ENCODE measurements around the gene CARD9. TPM values are rescaled to one million over a fixed set of nuclear protein-coding genes. Genes with fewer than 3 reads are reported as not detected.
A peak's percentile ranks its signal among the peaks of the same experiment; 100 is the strongest.

Gene CARD9
- total RNA-seq, 2 donors from 2014 or later: 6.1 to 6.4 TPM

- Mint-ChIP-seq H3K27me3 (no peaks in the 10 kb centered on the region), H3K4me1 (peaks cover 7% of the 10 kb centered on the region), H3K9me3 (no peaks in the 10 kb centered on the region), H3K36me3 (ENCODE audit: low read depth) (peaks cover 57% of the 10 kb centered on the region), H3K4me3 (no peak overlapping the region), H3K27ac (no peak overlapping the region)
- ATAC-seq (replicated peaks): no peak
Measured at GRCh38 chr9:136380381-136380780, 6.9 kb upstream of the CARD9 start.

- Mint-ChIP-seq H3K4me1 (peaks cover 3% of the 10 kb centered on the region), H3K27me3 (no peaks in the 10 kb centered on the region), H3K36me3 (ENCODE audit: low read depth) (peaks cover 55% of the 10 kb centered on the region), H3K9me3 (no peaks in the 10 kb centered on the region), H3K27ac (no peak overlapping the region), H3K4me3 (no peak overlapping the region)
- no peak for ATAC-seq (replicated peaks)
Measured at GRCh38 chr9:136379891-136380290, 6.4 kb upstream of the CARD9 start.

GRCh38 chr9:136379401-136379800 is 5.9 kb upstream of the CARD9 start:
- Mint-ChIP-seq H3K27me3 (no peaks in the 10 kb centered on the region), H3K4me1 (no peaks in the 10 kb centered on the region), H3K36me3 (ENCODE audit: low read depth) (peaks cover 55% of the 10 kb centered on the region), H3K4me3 (no peak overlapping the region), H3K27ac (no peak overlapping the region), H3K9me3 (no peaks in the 10 kb centered on the region)
- no peak for ATAC-seq (replicated peaks)

- H3K36me3 Mint-ChIP-seq (ENCODE audit: low read depth): peaks cover 52% of the 10 kb centered on the region
- no peaks in the 10 kb centered on the region for H3K27me3 Mint-ChIP-seq
- H3K27ac Mint-ChIP-seq: no peak overlapping the region
- H3K9me3 Mint-ChIP-seq: no peaks in the 10 kb centered on the region
- ATAC-seq (replicated peaks): no peak
- no peak overlapping the region for H3K4me3 Mint-ChIP-seq
- H3K4me1 Mint-ChIP-seq: no peaks in the 10 kb centered on the region
Measured at GRCh38 chr9:136379003-136379287, 5.5 kb upstream of the CARD9 start.

GRCh38 chr9:136378170-136379002 is 4.9 kb upstream of the CARD9 start:
- H3K36me3 Mint-ChIP-seq (ENCODE audit: low read depth): peaks cover 46% of the 10 kb centered on the region
- no peak overlapping the region for H3K4me3 Mint-ChIP-seq
- H3K27me3 Mint-ChIP-seq: no peaks in the 10 kb centered on the region
- ATAC-seq (replicated peaks): no peak
- H3K27ac Mint-ChIP-seq: no peak overlapping the region
- H3K9me3 Mint-ChIP-seq: no peaks in the 10 kb centered on the region
- no peaks in the 10 kb centered on the region for H3K4me1 Mint-ChIP-seq

- Mint-ChIP-seq H3K27ac (no peak overlapping the region), H3K4me1 (no peaks in the 10 kb centered on the region), H3K9me3 (no peaks in the 10 kb centered on the region), H3K4me3 (no peak overlapping the region), H3K27me3 (no peaks in the 10 kb centered on the region), H3K36me3 (ENCODE audit: low read depth) (peaks cover 39% of the 10 kb centered on the region)
- ATAC-seq (replicated peaks): no peak
Measured at GRCh38 chr9:136377341-136378169, 4.1 kb upstream of the CARD9 start.

GRCh38 chr9:136376457-136376856 is 3.0 kb upstream of the CARD9 start:
- Mint-ChIP-seq H3K36me3 (ENCODE audit: low read depth) (peaks cover 29% of the 10 kb centered on the region), H3K9me3 (no peaks in the 10 kb centered on the region), H3K27me3 (no peaks in the 10 kb centered on the region), H3K27ac (no peak overlapping the region), H3K4me1 (no peaks in the 10 kb centered on the region), H3K4me3 (no peak overlapping the region)
- ATAC-seq (replicated peaks): no peak

- Mint-ChIP-seq H3K4me1 (no peaks in the 10 kb centered on the region), H3K27ac (no peak overlapping the region), H3K4me3 (no peak overlapping the region), H3K9me3 (no peaks in the 10 kb centered on the region), H3K27me3 (no peaks in the 10 kb centered on the region), H3K36me3 (ENCODE audit: low read depth) (peaks cover 21% of the 10 kb centered on the region)
- ATAC-seq (replicated peaks): no peak
Measured at GRCh38 chr9:136375096-136375495, 1.6 kb upstream of the CARD9 start.

- H3K9me3 Mint-ChIP-seq: no peaks in the 10 kb centered on the region
- no peaks in the 10 kb centered on the region for H3K4me1 Mint-ChIP-seq
- no peak for ATAC-seq (replicated peaks)
- no peaks in the 10 kb centered on the region for H3K27me3 Mint-ChIP-seq
- H3K36me3 Mint-ChIP-seq (ENCODE audit: low read depth): peaks cover 14% of the 10 kb centered on the region
- H3K4me3 Mint-ChIP-seq: no peak overlapping the region
- no peak overlapping the region for H3K27ac Mint-ChIP-seq
Measured at GRCh38 chr9:136374183-136374575, 710 bp upstream of the CARD9 start.

GRCh38 chr9:136372561-136373299 is 739 bp downstream of the CARD9 start:
- Mint-ChIP-seq H3K36me3 (ENCODE audit: low read depth) (peaks cover 9% of the 10 kb centered on the region), H3K4me3 (peak overlapping the region; percentile 62), H3K27me3 (no peaks in the 10 kb centered on the region), H3K9me3 (no peaks in the 10 kb centered on the region), H3K4me1 (no peaks in the 10 kb centered on the region), H3K27ac (no peak overlapping the region)
- no peak for ATAC-seq (replicated peaks)

GRCh38 chr9:136372006-136372405 is 1.5 kb downstream of the CARD9 start:
- no peaks in the 10 kb centered on the region for H3K27me3 Mint-ChIP-seq
- H3K4me1 Mint-ChIP-seq: no peaks in the 10 kb centered on the region
- no peak overlapping the region for H3K27ac Mint-ChIP-seq
- H3K36me3 Mint-ChIP-seq (ENCODE audit: low read depth): peaks cover 9% of the 10 kb centered on the region
- ATAC-seq (replicated peaks): no peak
- H3K4me3 Mint-ChIP-seq: no peak overlapping the region
- no peaks in the 10 kb centered on the region for H3K9me3 Mint-ChIP-seq

GRCh38 chr9:136371533-136371880 is 2.0 kb downstream of the CARD9 start:
- H3K27me3 Mint-ChIP-seq: no peaks in the 10 kb centered on the region
- no peak overlapping the region for H3K4me3 Mint-ChIP-seq
- no peak overlapping the region for H3K27ac Mint-ChIP-seq
- no peak for ATAC-seq (replicated peaks)
- no peaks in the 10 kb centered on the region for H3K9me3 Mint-ChIP-seq
- H3K36me3 Mint-ChIP-seq (ENCODE audit: low read depth): peaks cover 9% of the 10 kb centered on the region
- no peaks in the 10 kb centered on the region for H3K4me1 Mint-ChIP-seq

GRCh38 chr9:136370687-136371532 is 2.6 kb downstream of the CARD9 start:
- H3K9me3 Mint-ChIP-seq: no peaks in the 10 kb centered on the region
- H3K27me3 Mint-ChIP-seq: no peaks in the 10 kb centered on the region
- no peak overlapping the region for H3K27ac Mint-ChIP-seq
- peaks cover 9% of the 10 kb centered on the region for H3K36me3 Mint-ChIP-seq (ENCODE audit: low read depth)
- ATAC-seq (replicated peaks): no peak
- H3K4me1 Mint-ChIP-seq: no peaks in the 10 kb centered on the region
- H3K4me3 Mint-ChIP-seq: no peak overlapping the region

GRCh38 chr9:136370037-136370436 is 3.4 kb downstream of the CARD9 start:
- Mint-ChIP-seq H3K4me1 (no peaks in the 10 kb centered on the region), H3K4me3 (no peak overlapping the region), H3K27me3 (no peaks in the 10 kb centered on the region), H3K36me3 (ENCODE audit: low read depth) (peaks cover 8% of the 10 kb centered on the region), H3K27ac (no peak overlapping the region), H3K9me3 (no peaks in the 10 kb centered on the region)
- ATAC-seq (replicated peaks): no peak

Data from activated T-helper 17 cell treated with anti-CD3 and anti-CD28 coated beads, Interleukin-2, amount 50 U/mL, for 72 hours (primary cell).